HG02884 (cell line): ENCODE measurements around the gene E2F2.

Source experiments
- ATAC-seq: cut with Tn5 transposase; IDR thresholded peaks from one replicate; pipeline ENCODE4 v1.9.1; 2021; ENCODE audit warnings: mild to moderate bottlenecking, moderate library complexity; ENCODE audit not compliant: unreplicated experiment

The E2F2 gene

DNA sequence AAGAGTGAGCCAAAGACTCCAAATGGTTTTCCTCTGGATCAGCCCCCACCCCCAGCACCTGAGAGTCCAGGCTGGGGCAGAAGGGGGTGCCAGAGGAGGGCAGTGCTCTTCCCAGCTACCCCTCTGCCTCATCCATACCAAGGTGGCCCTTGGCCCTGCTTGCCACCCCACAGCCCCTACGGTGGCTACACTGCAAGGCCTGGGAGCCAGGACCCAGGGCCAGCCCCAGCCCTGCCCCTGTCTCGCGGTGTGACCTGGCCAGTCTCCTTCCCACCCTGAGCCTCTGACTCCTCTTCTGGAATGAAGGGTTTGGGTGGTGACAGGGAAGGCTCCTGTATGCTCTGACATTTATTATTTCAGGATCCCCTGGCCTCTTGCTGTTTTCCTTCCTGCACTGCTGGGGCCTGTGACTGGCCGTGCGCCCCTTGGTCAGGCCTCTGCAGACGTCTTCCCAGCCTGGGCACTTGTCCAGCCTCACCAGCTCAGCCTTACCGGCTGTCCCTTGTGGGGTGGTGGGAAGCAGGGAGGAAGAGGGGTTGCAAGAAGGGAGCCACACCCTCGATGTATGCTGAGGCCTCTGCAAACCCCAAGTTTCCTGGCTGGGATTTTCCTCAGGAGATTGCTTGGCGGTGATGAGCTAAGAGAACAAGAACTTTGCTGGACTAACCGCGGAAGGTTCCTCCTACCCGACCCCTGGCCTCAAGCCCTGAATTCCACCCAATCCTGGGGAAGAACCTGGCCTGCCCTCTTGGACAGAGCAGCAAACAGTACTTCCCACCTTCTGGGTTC is 60.6 kb downstream of the E2F2 start:
- ATAC-seq = no peak

DNA sequence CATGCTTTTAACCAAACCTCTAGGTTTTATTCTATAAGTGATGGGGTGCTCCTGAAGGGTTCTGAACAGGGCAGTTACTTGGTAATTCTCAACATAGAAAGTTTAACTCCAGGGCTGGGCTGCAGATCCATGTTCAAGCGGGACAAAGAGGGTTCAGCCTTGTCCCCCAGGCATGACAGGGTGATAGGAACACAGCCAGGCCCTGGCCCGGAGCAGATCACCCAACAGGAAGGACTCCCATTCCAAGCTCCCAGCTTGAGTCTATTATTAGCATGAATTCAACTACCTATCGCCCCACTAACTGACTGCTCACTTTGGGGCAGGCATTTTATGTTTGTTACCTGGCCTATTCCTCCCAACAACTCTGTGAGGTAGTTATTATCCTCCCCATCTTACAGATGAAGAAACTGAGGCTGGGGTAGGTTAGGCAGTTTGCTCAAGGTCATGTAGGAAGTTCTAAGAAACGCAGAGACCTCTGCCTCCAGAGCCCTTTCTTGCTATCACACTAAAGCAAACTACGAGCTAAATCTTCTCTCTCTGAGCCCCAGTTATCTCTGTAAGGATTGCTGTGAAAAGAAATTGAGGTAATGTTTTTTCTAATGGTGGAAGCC is 61.6 kb downstream of the E2F2 start:
- ATAC-seq = no peak

DNA sequence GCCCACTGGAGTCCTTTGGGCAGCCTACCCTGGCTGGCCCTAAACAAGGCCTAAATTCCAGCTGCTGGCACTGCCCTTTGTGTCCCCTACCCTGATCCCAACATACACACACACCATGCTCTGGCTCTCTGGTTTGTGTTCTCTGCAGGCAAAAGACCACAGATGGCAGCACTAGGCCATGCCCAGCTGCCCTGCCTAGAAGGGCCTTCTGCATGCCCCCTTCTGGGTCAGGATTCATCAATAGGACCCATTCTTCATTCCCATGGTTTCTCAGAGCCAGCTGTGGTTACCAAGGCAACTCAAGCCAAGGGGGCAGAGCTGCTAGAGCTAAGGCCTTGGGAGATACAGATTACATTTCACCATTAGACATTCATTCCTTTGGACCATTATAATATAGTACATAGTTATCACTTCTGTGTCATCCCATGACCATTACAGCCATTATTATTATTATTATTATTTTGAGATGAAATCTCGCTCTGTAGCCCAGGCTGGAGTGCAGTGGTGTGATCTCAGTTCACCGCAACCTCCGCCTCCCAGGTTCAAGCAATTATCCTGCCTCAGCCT is 64.5 kb downstream of the E2F2 start:
- ATAC-seq = no peak

DNA sequence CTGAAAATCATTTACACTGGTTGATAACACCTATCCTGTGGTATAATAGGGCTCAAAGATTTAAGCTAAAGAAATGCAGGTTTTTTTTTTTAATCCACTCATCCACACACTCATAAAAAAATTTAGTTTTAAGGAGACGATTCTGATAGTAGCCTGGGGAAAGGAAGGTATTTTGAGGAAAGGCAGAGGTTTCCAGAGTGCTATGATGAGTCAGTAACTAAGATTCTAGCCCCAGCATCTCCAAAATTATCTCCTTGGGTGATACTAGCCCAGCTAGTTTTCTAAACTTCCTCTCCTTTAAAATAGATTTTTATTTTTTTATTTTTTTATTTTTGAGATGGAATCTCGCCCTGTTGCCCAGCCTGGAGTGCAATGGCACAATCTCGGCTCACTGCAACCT is 67.7 kb downstream of the E2F2 start:
- no peak for ATAC-seq

DNA sequence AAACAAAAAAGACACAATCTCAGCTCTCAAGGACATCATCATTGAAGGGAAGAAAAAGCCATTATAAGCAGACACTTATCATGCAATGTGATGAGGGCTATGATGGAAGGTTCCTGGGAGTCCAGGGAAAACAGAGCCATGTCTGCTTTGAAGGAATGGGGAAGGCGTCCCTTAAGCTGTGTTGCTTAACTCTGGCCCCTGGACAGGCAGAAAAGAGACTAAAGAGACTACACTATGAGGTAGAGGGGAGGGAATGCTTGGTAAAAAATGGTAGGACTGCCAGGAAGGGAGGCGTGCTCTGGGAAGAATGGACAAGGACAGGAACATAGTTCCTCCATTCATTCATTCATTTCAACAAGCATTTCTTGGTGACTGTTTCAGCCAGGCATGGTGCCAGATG is 68.3 kb downstream of the E2F2 start:
- ATAC-seq = no peak

DNA sequence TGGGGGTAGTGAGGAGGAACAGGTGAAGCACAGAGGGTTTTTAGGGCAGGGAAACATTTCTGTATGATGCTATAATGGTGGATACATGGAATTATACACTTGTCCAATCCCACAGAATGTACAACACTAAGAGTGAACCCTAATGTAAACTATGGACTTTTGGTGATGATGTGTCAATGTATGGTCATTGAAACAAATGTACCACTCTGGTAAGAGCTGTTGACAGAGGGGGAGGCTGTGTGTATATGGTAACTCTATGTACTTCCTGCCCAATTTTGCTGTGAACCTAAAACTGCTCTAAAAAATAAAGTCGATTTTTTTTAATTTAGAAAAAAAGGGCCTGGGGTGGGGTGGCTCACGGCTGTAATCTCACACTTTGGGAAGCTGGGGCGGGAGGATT is 70.0 kb downstream of the E2F2 start:
- ATAC-seq = no peak

DNA sequence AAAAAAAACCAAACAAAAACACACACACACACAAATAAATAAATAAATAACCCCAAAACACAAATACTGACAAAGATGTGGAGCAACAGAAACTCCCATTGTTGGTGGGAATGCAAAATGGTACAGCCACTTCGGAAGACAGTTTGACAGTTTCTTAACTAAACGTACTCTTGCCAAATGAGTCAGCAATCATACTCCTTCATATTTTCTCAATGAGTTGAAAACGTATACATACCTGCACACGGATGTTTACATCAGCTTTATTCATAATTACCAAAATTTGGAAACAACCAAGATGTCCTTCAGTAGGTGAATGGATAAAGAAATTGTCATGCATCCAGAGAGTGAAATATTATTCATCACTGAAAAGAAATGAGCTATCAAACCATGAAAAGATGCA is 70.5 kb downstream of the E2F2 start:
- no peak for ATAC-seq

DNA sequence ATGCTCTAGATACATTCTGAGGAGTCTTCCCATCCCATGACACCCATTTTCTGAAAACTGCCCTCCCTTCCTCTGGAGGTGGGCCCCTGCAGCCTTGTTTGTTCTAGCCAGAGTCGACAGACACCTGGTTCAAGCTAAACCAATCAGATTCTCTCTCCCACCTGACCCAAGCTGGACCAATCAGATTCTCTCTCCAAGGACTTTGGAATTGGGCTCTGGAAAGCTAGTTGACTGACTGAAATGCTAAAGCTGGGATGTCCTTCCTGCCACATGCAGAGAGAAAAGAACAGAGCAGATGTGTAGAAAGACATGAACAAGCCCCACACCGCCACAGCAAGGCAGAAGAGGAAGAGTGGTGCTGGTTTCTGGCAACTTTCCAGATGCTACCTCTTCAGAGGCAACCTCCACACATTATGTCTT is 71.7 kb downstream of the E2F2 start:
- ATAC-seq = no peak
